ENCODE data around the gene PRDM10.
A peak's percentile ranks its signal among the peaks of the same experiment; 100 is the strongest.
"Not testable (repeated sequence)": the region's sequence is repeated elsewhere in the genome, so short reads cannot be mapped to it uniquely, and the experiment has no call there.

The PRDM10 gene

DNA sequence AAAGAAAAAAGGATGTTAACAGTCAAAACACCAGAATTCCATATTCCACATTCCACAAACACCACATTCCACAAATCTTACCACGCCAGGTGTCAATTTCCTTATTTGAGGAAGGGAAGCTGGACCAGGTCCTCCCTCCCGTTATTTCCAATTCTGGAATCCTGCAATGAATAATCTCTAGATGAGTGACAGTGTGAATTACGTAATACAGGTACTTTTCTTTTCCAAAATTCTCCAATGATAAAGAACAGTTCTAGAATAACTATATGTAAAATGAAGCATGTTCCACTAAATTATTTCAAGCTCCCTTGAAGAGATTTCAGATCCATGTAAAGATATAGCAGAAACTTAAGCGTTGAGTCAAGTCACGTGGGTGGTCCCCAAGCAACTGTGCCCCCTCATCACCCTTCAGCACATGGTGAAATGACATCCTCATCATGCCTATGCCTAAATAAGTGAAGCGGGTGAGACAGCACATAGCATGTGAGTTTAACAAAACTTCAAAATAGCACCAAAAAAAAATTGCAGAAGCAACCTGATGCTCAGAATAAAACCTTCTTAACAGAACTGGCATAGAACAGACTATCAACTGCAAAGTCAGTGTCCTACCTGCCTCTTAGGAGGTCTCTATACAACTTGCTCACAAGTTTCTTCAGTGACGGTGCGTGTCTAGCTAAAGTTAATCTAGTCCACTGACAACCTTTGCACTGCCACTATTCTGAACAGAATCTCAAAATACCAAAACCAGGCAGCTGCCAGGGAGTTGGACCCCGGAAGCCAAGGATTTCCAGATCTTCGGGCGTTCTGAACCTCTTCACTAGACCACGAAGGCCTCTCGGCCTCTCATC is 108.1 kb downstream of the PRDM10 start:
- peak; percentile 49 for DNase-seq

DNA sequence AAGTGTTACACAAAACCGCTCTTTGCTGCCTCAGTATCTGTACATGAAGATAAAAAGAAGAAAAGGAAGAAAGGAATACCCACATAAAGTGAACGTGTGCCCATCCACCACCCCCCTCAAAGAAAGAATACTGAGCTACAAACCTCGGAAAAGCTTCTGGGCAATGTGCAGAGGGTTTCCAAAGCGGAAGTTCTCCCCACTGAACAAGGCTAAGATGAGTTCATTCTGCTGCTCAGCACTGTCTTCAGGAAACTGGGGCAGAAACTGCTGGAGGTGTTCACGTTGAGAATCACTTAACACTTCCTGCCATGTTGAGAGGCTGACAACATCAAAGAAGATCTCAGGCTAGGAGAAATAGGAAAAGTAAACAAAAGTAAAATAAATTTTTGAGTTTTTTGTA is 114.2 kb downstream of the PRDM10 start:
- no peak for DNase-seq

DNA sequence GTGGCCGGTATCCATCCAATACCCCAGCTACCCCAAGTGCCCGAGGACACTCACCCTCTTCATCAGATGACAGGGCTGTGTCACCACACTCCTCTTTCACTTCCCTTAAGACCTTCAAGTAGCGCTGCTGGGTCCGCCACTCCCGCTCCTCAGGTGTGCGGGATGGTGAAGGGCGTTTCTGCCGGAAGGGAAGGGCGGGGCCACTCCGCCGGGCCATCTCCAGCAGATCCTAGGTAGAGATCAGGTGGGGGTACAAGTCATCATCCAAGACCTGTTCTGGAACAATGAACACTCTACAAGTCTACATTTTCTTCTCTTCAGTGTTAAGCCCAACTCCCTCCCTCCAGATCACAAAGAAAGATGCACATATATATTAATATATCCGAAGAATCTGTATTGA is 117.3 kb downstream of the PRDM10 start:
- DNase-seq, result no peak

DNA sequence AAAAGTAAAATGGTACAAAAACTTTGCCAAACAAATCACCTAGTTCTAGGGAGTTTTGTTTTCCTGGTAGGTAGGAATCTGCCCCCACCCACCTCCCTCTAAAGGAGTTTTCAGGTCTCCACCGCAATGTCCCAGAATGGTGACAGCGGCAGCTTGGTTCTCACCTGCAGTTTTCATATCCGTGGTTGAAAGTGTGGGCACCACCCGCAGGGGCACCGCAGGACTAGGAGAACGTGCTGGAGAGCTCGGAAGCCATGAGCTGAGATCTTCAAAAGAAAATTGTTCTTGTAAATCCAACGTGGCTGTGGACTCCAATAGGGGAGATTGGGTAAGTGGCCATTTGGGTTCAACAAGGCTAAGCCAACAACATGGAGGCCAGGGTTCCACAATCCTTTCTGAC is 118.1 kb downstream of the PRDM10 start:
- DNase-seq, result no peak

DNA sequence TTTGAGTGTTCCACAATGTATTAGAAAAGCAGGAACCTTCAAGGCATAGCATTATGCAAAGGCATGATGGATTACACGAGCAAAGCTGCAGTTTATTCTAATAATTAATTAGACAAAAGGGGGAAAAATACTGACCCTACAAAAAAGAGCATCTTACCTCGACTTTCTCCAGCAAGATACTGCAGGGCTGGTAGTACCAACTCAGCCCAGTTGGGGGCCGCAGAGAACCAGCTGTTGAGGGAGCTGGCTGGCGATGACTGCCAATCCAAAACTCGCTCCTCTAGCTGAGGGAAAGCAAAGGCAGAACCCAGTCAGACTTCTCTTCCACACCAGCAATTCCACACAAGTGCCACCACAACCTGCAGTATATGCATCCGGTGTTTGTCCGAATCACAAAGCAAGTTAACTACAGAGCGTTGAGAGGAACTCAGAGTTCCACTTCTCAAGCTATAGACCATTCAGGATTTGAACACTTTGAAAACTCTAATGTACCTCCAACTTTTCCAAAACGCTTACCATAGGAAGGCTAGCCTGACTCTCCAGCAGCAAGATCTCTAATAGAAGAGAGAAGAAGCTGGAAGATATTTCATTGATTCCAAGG is 121.0 kb downstream of the PRDM10 start:
- peak; percentile 72 for DNase-seq

DNA sequence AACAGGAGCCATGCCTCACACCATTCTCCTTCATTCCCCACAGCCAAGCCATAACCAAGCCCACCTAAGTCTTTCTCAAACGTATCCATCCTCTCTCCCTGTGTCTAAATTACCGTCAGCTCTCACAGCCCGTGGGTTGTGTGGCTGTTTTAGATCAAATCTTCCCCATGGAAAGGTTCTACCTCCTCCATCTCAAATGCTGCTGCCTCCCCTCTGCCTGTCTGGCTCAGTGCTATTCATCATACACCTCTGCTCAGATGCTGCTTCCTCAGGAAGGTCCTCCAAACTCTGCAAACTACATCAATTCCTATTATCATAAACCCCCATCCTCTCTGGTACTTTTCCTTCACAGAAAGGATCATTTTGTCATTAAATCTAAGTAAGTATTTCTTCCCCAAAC is 122.3 kb downstream of the PRDM10 start:
- no peak for DNase-seq

DNA sequence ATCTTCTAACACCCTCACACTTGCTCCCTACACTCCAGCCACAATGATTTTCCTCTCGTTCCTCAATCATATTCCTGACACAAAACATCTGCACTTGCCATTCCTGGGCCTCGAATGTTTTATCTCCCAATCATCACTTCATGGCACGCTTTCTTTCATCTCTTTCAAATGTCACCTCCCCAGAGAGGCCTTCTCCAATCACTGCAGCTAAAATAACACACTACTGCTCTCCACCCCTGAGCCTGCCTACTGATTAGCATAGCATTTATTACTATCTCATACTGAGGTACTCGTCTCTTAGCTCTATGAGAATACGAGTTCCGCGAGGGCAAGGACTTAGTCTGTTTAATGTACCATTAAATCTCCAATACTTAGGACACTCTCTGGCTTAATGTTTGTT is 130.7 kb downstream of the PRDM10 start:
- DNase-seq, result no peak

DNA sequence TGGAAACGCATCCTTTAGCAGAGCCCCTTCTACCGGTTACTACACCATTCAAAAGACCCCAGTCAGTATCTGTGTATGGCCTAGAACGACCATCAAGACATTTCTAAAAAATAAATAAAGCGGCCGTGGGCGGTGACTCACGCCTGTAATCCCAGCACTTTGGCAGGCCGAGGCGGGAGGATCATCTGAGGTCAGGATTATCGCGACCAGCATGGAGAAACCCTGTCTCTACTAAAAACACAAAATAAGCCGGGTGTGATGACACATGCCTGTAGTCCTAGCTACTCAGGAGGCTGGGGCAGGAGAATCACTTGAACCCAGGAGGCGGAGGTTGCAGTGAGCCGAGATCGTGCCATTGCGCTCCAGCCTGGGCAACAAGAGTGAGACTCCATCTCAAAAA is 134.0 kb downstream of the PRDM10 start:
- not testable (repeated sequence) for DNase-seq

DNA sequence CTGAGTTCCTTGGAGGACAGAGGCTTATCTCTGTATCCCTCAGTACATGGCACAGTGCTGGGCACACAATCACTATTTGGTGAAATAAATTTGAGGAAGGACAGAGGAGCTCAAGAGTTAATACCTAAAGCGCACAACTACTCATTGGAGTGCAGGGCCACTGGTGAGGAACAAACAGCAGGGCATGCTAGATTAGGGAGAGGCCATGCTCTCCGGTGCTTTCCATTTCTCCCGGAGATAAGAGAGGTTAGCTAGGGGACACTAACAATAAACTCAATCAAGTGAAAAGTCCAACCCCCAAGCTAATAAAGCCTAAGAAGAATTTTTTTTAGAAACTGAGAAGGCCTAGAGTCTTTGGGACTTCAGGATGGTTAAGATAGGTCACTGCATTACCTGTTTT is 136.3 kb downstream of the PRDM10 start:
- no peak for DNase-seq

DNA sequence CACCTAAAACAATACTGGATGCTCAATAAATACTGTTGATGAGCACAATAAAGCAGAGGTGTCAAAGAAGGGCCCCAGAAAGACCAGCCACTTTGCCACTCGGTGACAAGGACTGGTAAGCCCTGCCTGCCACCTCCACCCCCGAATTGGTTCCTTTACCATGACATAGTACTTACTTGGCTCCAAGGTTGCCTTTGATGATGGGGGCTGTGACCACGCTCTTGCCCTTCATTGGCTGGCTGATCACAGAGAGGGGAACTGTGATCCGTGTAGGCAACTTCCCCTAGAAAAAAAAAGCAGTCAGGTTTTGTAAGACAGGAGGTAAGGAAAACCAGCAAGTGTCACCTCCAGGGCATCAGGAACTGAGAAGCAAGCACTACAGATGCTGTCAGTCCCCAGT is 136.9 kb downstream of the PRDM10 start:
- DNase-seq, result no peak

DNA sequence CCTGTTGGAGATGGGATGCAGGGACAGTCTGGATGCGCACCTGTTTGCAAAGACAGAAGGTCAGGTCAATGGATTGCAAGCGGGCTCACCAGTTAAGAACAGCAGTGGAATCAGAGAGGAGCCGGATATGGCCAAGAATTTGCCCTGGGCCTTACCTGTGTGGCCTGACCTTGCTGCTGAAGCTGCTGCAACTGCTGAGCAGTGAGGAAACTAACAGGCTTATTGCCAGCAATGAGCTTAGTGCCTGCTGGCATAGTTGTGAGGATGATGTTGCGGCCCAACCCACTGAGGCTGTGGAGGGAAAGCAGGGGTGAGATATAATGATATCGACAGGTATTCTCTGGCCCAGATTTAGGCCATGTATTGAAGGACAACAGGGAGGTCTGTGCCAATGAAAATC is 137.8 kb downstream of the PRDM10 start:
- DNase-seq, result no peak

DNA sequence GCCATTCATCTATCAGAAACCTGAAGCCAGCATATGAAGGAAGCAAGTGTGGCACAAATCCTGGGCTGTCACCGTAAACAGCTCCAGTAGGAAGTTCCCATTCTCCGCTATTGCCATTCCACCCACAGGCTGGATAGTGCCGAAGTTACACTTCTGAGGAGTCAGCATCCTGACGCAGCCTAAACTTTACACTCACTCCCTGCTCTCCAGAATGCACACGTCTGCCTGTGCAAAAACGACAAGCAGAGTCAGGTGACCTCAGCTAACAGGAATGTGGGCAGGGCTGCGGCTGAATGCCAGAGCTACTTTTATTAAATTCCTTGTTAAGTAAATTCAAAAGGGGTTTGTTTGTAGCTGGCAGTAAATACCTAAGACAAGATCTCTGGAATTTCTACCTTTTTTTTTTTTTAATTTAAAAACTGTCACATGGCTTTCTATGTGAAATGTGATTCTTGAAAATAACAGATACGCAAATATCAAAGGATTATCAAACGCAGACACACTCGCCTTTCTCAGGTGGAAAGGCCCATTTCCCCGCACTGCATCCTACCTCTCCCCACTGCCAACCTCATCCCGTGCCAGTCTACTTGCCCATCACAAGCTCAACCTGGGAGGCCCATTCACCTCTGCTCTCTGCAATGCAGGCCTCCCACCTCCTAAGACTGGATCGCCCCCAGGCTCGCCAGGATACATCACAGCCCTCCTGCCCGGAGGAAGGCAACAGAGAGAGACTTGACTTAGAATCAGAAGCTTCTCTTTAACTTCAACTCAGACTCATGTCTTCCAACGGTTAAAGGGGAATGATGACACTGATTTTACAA is 140.7 kb downstream of the PRDM10 start:
- DNase-seq, result no peak

DNA sequence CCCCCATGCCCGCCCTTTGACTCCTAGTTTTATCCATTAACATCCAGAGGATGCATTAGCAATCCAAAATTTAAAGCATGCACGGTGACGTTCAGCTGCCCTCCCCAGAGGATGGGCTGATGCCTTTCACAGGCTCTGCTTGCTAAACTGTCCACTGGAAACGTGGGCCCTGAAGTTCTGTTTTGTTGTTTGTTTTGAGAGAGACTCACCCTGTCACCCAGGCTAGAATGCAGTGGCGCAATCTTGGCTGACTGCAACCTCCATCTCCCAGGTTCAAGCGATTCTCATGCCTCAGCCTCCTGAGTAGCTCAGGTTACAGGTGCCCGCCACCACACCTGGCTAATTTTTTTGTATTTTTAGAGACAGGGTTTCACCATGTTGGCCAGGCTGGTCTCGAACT is 146.6 kb downstream of the PRDM10 start:
- no peak for DNase-seq

DNA sequence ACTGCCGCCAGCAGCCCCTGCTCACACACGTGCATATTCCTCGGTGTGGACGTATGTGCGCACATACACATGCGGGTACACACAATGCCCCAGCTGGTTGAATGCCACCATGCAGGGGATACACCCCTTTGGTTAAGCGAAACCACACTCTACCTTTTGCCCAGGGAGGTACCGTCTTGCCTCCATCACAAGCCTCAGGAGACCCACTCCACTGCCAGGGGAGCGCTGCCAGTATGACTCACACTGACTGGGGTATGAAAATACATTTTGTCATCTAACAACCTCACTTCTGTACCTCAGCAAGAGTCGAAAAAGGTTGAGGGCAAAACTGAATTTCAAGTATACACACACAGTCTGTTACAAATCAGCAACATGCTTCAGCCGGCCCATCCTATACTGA is 147.5 kb downstream of the PRDM10 start:
- no peak for DNase-seq

DNA sequence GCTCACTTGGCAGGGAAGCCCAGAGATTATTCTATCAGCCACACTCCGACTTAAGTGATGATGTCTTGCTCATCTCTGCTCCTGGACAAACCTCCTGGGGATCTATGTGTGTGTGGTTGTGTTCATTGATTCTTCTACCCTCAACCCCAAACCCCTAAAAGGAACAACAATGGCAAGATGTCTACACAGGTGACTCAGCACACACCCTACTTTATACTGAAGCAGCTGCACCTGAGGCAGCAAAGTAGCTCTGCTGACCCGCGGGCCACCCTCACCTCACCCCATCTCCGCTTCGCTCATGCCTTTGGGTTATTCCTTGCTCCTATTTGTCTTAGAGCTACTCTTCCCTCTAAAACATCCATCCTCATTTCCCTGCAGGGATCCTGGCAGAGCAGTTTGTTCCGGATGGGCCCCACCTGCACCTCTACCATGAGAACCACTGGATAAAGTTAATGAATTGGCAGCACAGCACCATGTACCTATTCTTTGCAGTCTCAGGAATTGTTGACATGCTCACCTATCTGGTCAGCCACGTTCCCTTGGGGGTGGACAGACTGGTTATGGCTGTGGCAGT is 148.3 kb downstream of the PRDM10 start:
- DNase-seq, result no peak

DNA sequence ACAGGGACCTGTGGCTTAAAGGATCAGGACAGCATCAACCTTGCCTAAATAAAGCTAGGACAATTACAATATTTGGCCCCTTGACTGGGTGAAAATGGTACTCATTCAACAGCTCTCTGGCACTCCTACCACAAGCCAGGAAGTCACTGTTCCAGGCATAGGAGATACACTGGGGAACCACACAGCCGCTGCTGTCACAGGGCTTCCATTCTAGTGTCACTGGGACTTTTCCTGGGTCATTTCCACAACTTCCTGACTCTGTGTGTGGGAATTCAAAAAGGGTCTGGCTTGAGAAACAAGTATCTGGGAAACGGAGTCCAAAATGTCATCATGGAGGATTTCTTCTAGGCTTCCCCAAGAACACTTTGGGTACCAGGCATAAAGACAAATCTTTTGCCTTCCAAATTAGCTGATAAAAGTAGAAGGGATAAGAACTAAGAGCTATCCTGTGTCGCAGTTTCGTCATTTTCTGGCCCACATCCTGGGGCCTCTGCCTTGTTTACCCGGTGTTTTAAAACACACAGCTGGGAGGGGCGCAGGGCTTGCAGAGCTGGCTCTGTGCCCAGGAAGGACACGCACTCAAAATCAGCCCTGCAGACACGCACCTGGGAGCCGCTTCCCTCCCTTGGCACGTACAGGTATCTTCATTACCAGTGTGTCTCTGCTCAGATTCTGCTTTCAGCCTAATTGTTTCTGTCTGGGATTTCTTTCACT is 149.0 kb downstream of the PRDM10 start:
- DNase-seq, result peak; percentile 17

DNA sequence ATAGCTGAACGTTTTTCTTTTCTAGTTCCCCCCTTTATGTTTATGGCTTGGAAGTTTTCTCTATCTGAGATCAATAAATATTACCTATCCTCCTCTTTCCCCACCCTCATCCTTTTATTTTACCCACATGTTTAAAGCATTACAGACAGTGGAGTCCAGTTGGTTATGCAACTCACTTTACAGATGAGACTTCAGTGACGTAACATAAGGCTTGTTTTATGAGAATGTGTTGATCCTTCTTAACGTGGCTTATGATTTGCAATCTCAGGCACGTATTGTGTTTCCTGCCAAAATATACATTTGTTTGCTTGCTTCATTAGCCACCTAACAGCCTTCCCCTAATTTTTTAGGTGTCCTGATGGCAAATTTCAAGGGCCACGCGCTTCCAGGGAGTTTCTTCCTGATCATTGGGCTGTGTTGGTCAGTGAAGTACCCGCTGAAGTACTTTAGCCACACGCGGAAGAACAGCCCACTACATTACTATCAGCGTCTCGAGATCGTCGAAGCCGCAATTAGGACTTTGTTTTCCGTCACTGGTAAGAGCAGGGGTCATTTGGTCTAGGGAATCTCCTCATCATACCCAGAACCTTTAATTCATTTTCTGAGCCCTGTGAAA is 150.4 kb downstream of the PRDM10 start:
- DNase-seq, result no peak
